Epidermal melanocyte (primary cell): ENCODE measurements around the gene ADRA2C.
"Not testable (repeated sequence)": the region's sequence is repeated elsewhere in the genome, so short reads cannot be mapped to it uniquely, and the experiment has no call there.

Experiments
- DNase-seq: peaks from one replicate; pipeline ENCODE4 v3.0.0; 2011; ENCODE audit warnings: low spot score; ENCODE audit not compliant: insufficient read length

Gene ADRA2C

GRCh38 chr4:3810796-3811485 is 44.8 kb downstream of the ADRA2C start:
- no peak for DNase-seq

GRCh38 chr4:3811621-3812020 is 45.4 kb downstream of the ADRA2C start:
- DNase-seq = no peak

- DNase-seq = no peak
These were observed 46.2 kb downstream of the ADRA2C start for GRCh38 chr4:3812211-3812934.

- DNase-seq = no peak
These were observed 47.2 kb downstream of the ADRA2C start for GRCh38 chr4:3813151-3814052.

GRCh38 chr4:3814053-3814570 is 47.9 kb downstream of the ADRA2C start:
- no peak for DNase-seq

- DNase-seq = not testable (repeated sequence)
These were observed 48.7 kb downstream of the ADRA2C start for GRCh38 chr4:3814838-3815237.

GRCh38 chr4:3816256-3816825 is 50.2 kb downstream of the ADRA2C start:
- DNase-seq = no peak

- DNase-seq = no peak
These were observed 51.1 kb downstream of the ADRA2C start for GRCh38 chr4:3816983-3817960.
